Liver (tissue), 9 donors: Measurements from ENCODE around the gene FGFBP1. TPM values are rescaled to one million over a fixed set of nuclear protein-coding genes. Genes with fewer than 3 reads are reported as not detected.

Experiments used
- DNase-seq: peaks from one replicate; pipeline ENCODE4 v3.0.0-alpha.2; 2017; ENCODE audit warnings: low spot score
- H3K27ac ChIP-seq, 2 donors: one replicate each; pipeline ENCODE4 v1.7.0; 2013; ENCODE audit warnings: inconsistent platforms in 2 of 2, low read length in 2 of 2, control low read depth in 1 of 2, low read depth in 1 of 2, mild to moderate bottlenecking in 1 of 2
- H3K27me3 ChIP-seq, 4 donors: one replicate each; pipeline versions ENCODE4 v1.6.1 to v1.7.0; 2013; ENCODE audit warnings: low read length in 3 of 4, inconsistent platforms in 1 of 4, mild to moderate bottlenecking in 1 of 4, moderate library complexity in 1 of 4; ENCODE audit not compliant: control insufficient read depth in 4 of 4, insufficient read depth in 4 of 4
- H3K36me3 ChIP-seq, 4 donors: one replicate each; pipeline versions ENCODE4 v1.6.1 to v1.7.0; 2013; ENCODE audit warnings: low read length in 3 of 4, mild to moderate bottlenecking in 3 of 4, low read depth in 1 of 4, moderate library complexity in 1 of 4; ENCODE audit not compliant: control insufficient read depth in 4 of 4, insufficient read depth in 3 of 4
- H3K4me1 ChIP-seq, 4 donors: one replicate each; pipeline versions ENCODE4 v1.6.1 to v1.7.0; 2013; ENCODE audit warnings: low read length in 3 of 4, mild to moderate bottlenecking in 3 of 4, moderate library complexity in 1 of 4; ENCODE audit not compliant: control insufficient read depth in 4 of 4, insufficient read depth in 4 of 4
- H3K4me3 ChIP-seq, 3 donors: one replicate each; pipeline versions ENCODE4 v1.6.1 to v1.7.0; 2013; ENCODE audit warnings: low read length in 3 of 3, control low read depth in 1 of 3, low read depth in 1 of 3, mild to moderate bottlenecking in 1 of 3
- H3K9ac ChIP-seq, 2 donors: one replicate each; pipeline ENCODE4 v1.7.0; 2013; ENCODE audit warnings: low read length in 2 of 2, mild to moderate bottlenecking in 2 of 2, moderate library complexity in 2 of 2, control low read depth in 1 of 2, low read depth in 1 of 2
- H3K9me3 ChIP-seq, 4 donors: one replicate each; pipeline versions ENCODE4 v1.6.1 to v1.7.0; 2013; ENCODE audit warnings: low read length in 3 of 4; ENCODE audit not compliant: control insufficient read depth in 4 of 4
- EGR1 ChIP-seq, 2 donors: IDR thresholded peaks; 2 replicates each; pipeline ENCODE4 v1.6.1; 2016 to 2018; ENCODE audit warnings: antibody characterized with exemption in 2 of 2, low read depth in 2 of 2
- FOXA1 ChIP-seq: IDR thresholded peaks from 2 replicates; pipeline ENCODE4 v1.6.1; 2016; ENCODE audit warnings: antibody characterized with exemption
- FOXA2 ChIP-seq: IDR thresholded peaks from 2 replicates; pipeline ENCODE4 v1.6.1; 2016; ENCODE audit warnings: antibody characterized with exemption
- GABPA ChIP-seq, 2 donors: IDR thresholded peaks in 1 of 2; conservative IDR thresholded peaks in 1 of 2; 2 replicates each; pipeline ENCODE4 v1.6.1; 2016; ENCODE audit warnings: antibody characterized with exemption in 2 of 2, mild to moderate bottlenecking in 1 of 2, moderate library complexity in 1 of 2
- HNF4A ChIP-seq, 2 donors: conservative IDR thresholded peaks; 2 replicates each; pipeline ENCODE4 v1.6.1; 2016; ENCODE audit warnings: antibody characterized with exemption in 2 of 2, mild to moderate bottlenecking in 2 of 2
- HNF4G ChIP-seq: IDR thresholded peaks from 2 replicates; pipeline ENCODE4 v1.6.1; 2016; ENCODE audit warnings: antibody characterized with exemption
- JUND ChIP-seq, 2 donors: IDR thresholded peaks; 2 replicates each; pipeline ENCODE4 v1.6.1; 2016; ENCODE audit warnings: antibody characterized with exemption in 2 of 2
- NR2F2 ChIP-seq: IDR thresholded peaks from 2 replicates; pipeline ENCODE4 v1.6.1; 2016; ENCODE audit warnings: antibody characterized with exemption
- RAD21 ChIP-seq, 2 donors: IDR thresholded peaks; 2 replicates each; pipeline ENCODE4 v1.6.1; 2016; ENCODE audit warnings: antibody characterized with exemption in 2 of 2, mild to moderate bottlenecking in 2 of 2
- RXRA ChIP-seq, 2 donors: IDR thresholded peaks; 2 replicates each; pipeline ENCODE4 v1.6.1; 2017 to 2018; ENCODE audit warnings: antibody characterized with exemption in 2 of 2, mild to moderate bottlenecking in 1 of 2
- SP1 ChIP-seq: IDR thresholded peaks from 2 replicates; pipeline ENCODE4 v1.6.1; 2018; ENCODE audit warnings: antibody characterized with exemption, mild to moderate bottlenecking
- TAF1 ChIP-seq: conservative IDR thresholded peaks from 2 replicates; pipeline ENCODE4 v1.6.1; 2016; ENCODE audit warnings: antibody characterized with exemption, mild to moderate bottlenecking
- YY1 ChIP-seq: IDR thresholded peaks from 2 replicates; pipeline ENCODE4 v1.6.1; 2016; ENCODE audit warnings: antibody characterized with exemption, mild to moderate bottlenecking
- WGBS: extraction: QIAGEN DNeasy Blood & Tissue Kit; methylation state at CpG from one replicate; pipeline ENCODE4 v1.1.7; 2013; 5-methylcytosine and 5-hydroxymethylcytosine counted together
- polyA plus RNA-seq, 2 donors: library from polyadenylated mRNA; stranded (reverse) in 1 of 2; unstranded in 1 of 2; fragments of 200-250 nt in 1 of 2; fragments of >200 nt in 1 of 2; fragmentation: Nextera tagmentation in 1 of 2; extraction: Ambion mirVana in 1 of 2; gene quantifications; one replicate each; pipeline versions ENCODE4 v1.2.1 to v1.2.3, GENCODE V29; 2013 to 2015
- total RNA-seq, 2 donors: library from RNA; depleted of rRNA; stranded (reverse); fragments of >200 nt; gene quantifications; one replicate each; pipeline ENCODE4 v1.2.3, GENCODE V29; 2014
- TF ChIP-seq, protein P1 (sequence below): IDR thresholded peaks from 2 replicates; pipeline ENCODE4 v1.6.1; 2016; ENCODE audit warnings: antibody characterized with exemption
- TF ChIP-seq, protein P2 (sequence below): IDR thresholded peaks from 2 replicates; pipeline ENCODE4 v1.6.1; 2016; ENCODE audit warnings: antibody characterized with exemption
- TF ChIP-seq, protein P3 (sequence below): fragments of 150-350 bp; IDR thresholded peaks from 2 replicates; pipeline ENCODE4 v1.5.1; 2017; ENCODE audit warnings: improper control_type of control experiment, low read depth, low read length; ENCODE audit not compliant: missing input control
- TF ChIP-seq, protein P4 (sequence below): IDR thresholded peaks from 2 replicates; pipeline ENCODE4 v1.6.1; 2016; ENCODE audit warnings: antibody characterized with exemption, mild to moderate bottlenecking
- TF ChIP-seq, protein P5 (sequence below): IDR thresholded peaks from 2 replicates; pipeline ENCODE4 v1.6.1; 2016; ENCODE audit warnings: antibody characterized with exemption
- donor health status: healthy.
- donor health status: healthy.
- donor health status: healthy.
- donor health status: healthy.
- donor health status: healthy.

FGFBP1 gene
- total and polyA plus RNA-seq, 4 donors = not detected

DNA sequence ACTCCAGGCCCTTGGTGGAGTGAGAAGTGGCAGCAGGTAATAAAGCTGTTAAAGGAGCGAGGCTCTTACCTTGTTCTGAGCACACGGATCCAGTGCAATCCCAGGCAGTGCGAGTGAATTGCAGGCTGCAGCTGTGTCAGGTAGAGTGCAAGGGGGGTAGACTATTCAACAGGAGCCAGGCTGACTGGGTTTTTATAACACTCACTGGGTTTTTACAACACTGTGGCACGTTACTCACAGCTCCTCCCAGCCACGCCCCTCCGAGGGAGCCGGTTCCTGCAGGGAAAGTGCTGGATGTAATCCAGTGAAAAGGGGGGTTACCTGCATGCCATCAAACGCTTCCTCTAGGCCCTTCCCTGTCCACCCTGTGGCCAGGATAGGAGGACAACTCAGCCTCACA is 358 bp downstream of the FGFBP1 start:
- Histone ChIP-seq H3K27me3 (peaks cover 0 to 5% (median 0%) of the 10 kb centered on the region in 4 donors), H3K4me3 (no peak overlapping the region), H3K36me3 (no peaks in the 10 kb centered on the region), H3K9me3 (no peaks in the 10 kb centered on the region), H3K4me1 (no peaks in the 10 kb centered on the region), H3K9ac (no peak overlapping the region), H3K27ac (no peak overlapping the region)
- no peak for TF ChIP-seq NR2F2
- TF ChIP-seq FOXA2 = no peak
- TF ChIP-seq RXRA (IDR thresholded peaks at IDR 0.05) = no peak
- TF ChIP-seq, protein P1, sequence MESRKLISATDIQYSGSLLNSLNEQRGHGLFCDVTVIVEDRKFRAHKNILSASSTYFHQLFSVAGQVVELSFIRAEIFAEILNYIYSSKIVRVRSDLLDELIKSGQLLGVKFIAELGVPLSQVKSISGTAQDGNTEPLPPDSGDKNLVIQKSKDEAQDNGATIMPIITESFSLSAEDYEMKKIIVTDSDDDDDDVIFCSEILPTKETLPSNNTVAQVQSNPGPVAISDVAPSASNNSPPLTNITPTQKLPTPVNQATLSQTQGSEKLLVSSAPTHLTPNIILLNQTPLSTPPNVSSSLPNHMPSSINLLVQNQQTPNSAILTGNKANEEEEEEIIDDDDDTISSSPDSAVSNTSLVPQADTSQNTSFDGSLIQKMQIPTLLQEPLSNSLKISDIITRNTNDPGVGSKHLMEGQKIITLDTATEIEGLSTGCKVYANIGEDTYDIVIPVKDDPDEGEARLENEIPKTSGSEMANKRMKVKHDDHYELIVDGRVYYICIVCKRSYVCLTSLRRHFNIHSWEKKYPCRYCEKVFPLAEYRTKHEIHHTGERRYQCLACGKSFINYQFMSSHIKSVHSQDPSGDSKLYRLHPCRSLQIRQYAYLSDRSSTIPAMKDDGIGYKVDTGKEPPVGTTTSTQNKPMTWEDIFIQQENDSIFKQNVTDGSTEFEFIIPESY = no peak
- TF ChIP-seq, protein P2, sequence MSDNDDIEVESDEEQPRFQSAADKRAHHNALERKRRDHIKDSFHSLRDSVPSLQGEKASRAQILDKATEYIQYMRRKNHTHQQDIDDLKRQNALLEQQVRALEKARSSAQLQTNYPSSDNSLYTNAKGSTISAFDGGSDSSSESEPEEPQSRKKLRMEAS = no peak
- no peak for TF ChIP-seq HNF4A (conservative IDR thresholded peaks at IDR 0.05)
- TF ChIP-seq, protein P3, sequence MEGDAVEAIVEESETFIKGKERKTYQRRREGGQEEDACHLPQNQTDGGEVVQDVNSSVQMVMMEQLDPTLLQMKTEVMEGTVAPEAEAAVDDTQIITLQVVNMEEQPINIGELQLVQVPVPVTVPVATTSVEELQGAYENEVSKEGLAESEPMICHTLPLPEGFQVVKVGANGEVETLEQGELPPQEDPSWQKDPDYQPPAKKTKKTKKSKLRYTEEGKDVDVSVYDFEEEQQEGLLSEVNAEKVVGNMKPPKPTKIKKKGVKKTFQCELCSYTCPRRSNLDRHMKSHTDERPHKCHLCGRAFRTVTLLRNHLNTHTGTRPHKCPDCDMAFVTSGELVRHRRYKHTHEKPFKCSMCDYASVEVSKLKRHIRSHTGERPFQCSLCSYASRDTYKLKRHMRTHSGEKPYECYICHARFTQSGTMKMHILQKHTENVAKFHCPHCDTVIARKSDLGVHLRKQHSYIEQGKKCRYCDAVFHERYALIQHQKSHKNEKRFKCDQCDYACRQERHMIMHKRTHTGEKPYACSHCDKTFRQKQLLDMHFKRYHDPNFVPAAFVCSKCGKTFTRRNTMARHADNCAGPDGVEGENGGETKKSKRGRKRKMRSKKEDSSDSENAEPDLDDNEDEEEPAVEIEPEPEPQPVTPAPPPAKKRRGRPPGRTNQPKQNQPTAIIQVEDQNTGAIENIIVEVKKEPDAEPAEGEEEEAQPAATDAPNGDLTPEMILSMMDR = no peak
- no peak for DNase-seq
- WGBS = 42% methylated on average over 8 of the region's 8 CpGs

DNA sequence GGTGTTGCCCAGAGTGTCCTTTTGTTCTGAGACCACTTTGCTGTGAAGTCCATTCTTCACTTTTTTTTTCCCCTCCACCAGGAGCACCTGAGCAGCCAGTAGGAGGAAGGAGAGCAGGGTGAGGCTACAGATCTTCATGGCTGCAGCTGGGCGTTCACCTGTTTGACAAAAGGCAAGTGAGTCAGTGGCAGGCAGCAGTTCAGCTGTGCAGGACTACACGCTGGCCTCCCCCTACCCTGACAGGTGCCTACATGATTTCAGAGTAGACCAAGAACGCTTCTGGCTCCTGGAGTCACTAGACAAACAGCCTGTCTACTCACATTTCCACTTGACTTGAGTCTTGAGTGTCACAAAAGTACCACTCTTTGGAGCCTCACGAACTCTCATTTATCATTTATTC is 2.0 kb downstream of the FGFBP1 start:
- DNase-seq = no peak
- WGBS = 63% methylated on average over 4 of the region's 4 CpGs
- no peak overlapping the region for H3K27ac ChIP-seq

More for the DNA sequence above, 2.0 kb downstream of the FGFBP1 start:
- Histone ChIP-seq H3K9me3 (no peaks in the 10 kb centered on the region), H3K27me3 (peaks cover 0 to 5% (median 0%) of the 10 kb centered on the region in 4 donors), H3K36me3 (no peaks in the 10 kb centered on the region), H3K4me3 (no peak overlapping the region), H3K4me1 (no peaks in the 10 kb centered on the region), H3K9ac (no peak overlapping the region)
- TF ChIP-seq NR2F2 = no peak
- TF ChIP-seq JUND (IDR thresholded peaks at IDR 0.05) = no peak
- TF ChIP-seq, protein P4, sequence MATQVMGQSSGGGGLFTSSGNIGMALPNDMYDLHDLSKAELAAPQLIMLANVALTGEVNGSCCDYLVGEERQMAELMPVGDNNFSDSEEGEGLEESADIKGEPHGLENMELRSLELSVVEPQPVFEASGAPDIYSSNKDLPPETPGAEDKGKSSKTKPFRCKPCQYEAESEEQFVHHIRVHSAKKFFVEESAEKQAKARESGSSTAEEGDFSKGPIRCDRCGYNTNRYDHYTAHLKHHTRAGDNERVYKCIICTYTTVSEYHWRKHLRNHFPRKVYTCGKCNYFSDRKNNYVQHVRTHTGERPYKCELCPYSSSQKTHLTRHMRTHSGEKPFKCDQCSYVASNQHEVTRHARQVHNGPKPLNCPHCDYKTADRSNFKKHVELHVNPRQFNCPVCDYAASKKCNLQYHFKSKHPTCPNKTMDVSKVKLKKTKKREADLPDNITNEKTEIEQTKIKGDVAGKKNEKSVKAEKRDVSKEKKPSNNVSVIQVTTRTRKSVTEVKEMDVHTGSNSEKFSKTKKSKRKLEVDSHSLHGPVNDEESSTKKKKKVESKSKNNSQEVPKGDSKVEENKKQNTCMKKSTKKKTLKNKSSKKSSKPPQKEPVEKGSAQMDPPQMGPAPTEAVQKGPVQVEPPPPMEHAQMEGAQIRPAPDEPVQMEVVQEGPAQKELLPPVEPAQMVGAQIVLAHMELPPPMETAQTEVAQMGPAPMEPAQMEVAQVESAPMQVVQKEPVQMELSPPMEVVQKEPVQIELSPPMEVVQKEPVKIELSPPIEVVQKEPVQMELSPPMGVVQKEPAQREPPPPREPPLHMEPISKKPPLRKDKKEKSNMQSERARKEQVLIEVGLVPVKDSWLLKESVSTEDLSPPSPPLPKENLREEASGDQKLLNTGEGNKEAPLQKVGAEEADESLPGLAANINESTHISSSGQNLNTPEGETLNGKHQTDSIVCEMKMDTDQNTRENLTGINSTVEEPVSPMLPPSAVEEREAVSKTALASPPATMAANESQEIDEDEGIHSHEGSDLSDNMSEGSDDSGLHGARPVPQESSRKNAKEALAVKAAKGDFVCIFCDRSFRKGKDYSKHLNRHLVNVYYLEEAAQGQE = no peak
- TF ChIP-seq, protein P3 = no peak
- TF ChIP-seq, protein P5, sequence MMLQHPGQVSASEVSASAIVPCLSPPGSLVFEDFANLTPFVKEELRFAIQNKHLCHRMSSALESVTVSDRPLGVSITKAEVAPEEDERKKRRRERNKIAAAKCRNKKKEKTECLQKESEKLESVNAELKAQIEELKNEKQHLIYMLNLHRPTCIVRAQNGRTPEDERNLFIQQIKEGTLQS = no peak
- no peak for TF ChIP-seq SP1
- TF ChIP-seq, protein P2 = no peak
- TF ChIP-seq, protein P1 = no peak
- TF ChIP-seq HNF4A (conservative IDR thresholded peaks at IDR 0.05) = no peak
- TF ChIP-seq GABPA (IDR thresholded peaks at IDR 0.05 in 1 of 2, conservative IDR thresholded peaks at IDR 0.05 in 1 of 2) = no peak
- no peak for TF ChIP-seq RXRA (IDR thresholded peaks at IDR 0.05)
- TF ChIP-seq EGR1 (IDR thresholded peaks at IDR 0.05; ENCODE audit: low read depth in 2 of 2) = no peak
- TF ChIP-seq TAF1 = no peak
- no peak for TF ChIP-seq FOXA1
- TF ChIP-seq FOXA2 = no peak
- no peak for TF ChIP-seq RAD21 (IDR thresholded peaks at IDR 0.05)
- TF ChIP-seq HNF4G = no peak
- no peak for TF ChIP-seq YY1
